ENCODE measurements around the gene POU2F3.

POU2F3 gene

GRCh38 chr11:120338107-120338933 is 98.4 kb downstream of the POU2F3 start:
- Histone ChIP-seq H3K79me2 (ENCODE audit: control insufficient read depth, insufficient read depth, low read length, poor library complexity) (peaks cover 14% of the 10 kb centered on the region), H4K8ac (ENCODE audit: low read depth, low read length) (no peak overlapping the region), H3K9me3 (ENCODE audit: insufficient read depth, low read depth, low read length) (no peaks in the 10 kb centered on the region), H3K4me1 (ENCODE audit: control insufficient read depth in 1 of 2, insufficient read depth in 2 of 2, low read length in 2 of 2) (peaks cover 0 to 2% of the 10 kb centered on the region in 2 experiments), H2AFZ (ENCODE audit: insufficient read depth, low read length, poor library complexity) (no peak overlapping the region), H3K14ac (ENCODE audit: low read length) (no peak overlapping the region), H2AK5ac (ENCODE audit: low read length) (no peak overlapping the region), H4K12ac (ENCODE audit: low read depth, low read length) (no peak overlapping the region), H3K9ac (ENCODE audit: low read length) (no peak overlapping the region), H3K79me1 (ENCODE audit: low read length) (peaks cover 15% of the 10 kb centered on the region), H2BK12ac (ENCODE audit: low read length) (no peak overlapping the region), H2BK5ac (ENCODE audit: low read depth, low read length, poor library complexity) (no peak overlapping the region), H3K23ac (ENCODE audit: low read length) (no peak overlapping the region), H3K27ac (ENCODE audit: low read depth, low read length) (no peak overlapping the region), H3K36me3 (ENCODE audit: control insufficient read depth in 1 of 2, insufficient read depth in 2 of 2, low read length in 2 of 2) (no peaks in the 10 kb centered on the region), H3K4ac (ENCODE audit: low read depth, low read length) (no peak overlapping the region), H3K18ac (ENCODE audit: low read length) (no peak overlapping the region), H2BK120ac (ENCODE audit: insufficient read depth, low read length, poor library complexity) (no peak overlapping the region), H3K27me3 (ENCODE audit: insufficient read depth, low read length) (no peaks in the 10 kb centered on the region), H3K4me3 (ENCODE audit: low read depth, low read length) (no peak overlapping the region), H4K91ac (ENCODE audit: low read depth, low read length) (no peak overlapping the region), H3K4me2 (ENCODE audit: low read length) (peak overlapping the region; percentile 97)
- no CpG with 5 or more reads among the region's 7 CpGs for WGBS (ENCODE audit: extremely low coverage, insufficient coverage, insufficient read length)
- DNase-seq: no peak

GRCh38 chr11:120339394-120339890 is 99.5 kb downstream of the POU2F3 start:
- H4K12ac ChIP-seq (ENCODE audit: low read depth, low read length): no peak overlapping the region

GRCh38 chr11:120340529-120340928 is 100.6 kb downstream of the POU2F3 start:
- no peaks in the 10 kb centered on the region for H3K9me3 ChIP-seq (ENCODE audit: insufficient read depth, low read depth, low read length)
- H4K91ac ChIP-seq (ENCODE audit: low read depth, low read length): no peak overlapping the region
- H3K9ac ChIP-seq (ENCODE audit: low read length): no peak overlapping the region
- no peak overlapping the region for H3K4me2 ChIP-seq (ENCODE audit: low read length)
- no peak for DNase-seq
- no peak overlapping the region for H2BK120ac ChIP-seq (ENCODE audit: insufficient read depth, low read length, poor library complexity)
- no peak overlapping the region for H3K27ac ChIP-seq (ENCODE audit: low read depth, low read length)
- no peak overlapping the region for H3K14ac ChIP-seq (ENCODE audit: low read length)
- H2BK5ac ChIP-seq (ENCODE audit: low read depth, low read length, poor library complexity): no peak overlapping the region
- no peak overlapping the region for H3K18ac ChIP-seq (ENCODE audit: low read length)
- H3K4me3 ChIP-seq (ENCODE audit: low read depth, low read length): no peak overlapping the region
- no peaks in the 10 kb centered on the region for H3K36me3 ChIP-seq (ENCODE audit: control insufficient read depth in 1 of 2, insufficient read depth in 2 of 2, low read length in 2 of 2)
- H3K27me3 ChIP-seq (ENCODE audit: insufficient read depth, low read length): no peaks in the 10 kb centered on the region
- H3K4ac ChIP-seq (ENCODE audit: low read depth, low read length): no peak overlapping the region
- peaks cover 14% of the 10 kb centered on the region for H3K79me2 ChIP-seq (ENCODE audit: control insufficient read depth, insufficient read depth, low read length, poor library complexity)
- H2AFZ ChIP-seq (ENCODE audit: insufficient read depth, low read length, poor library complexity): no peak overlapping the region
- H2BK12ac ChIP-seq (ENCODE audit: low read length): no peak overlapping the region
- no peak overlapping the region for H4K8ac ChIP-seq (ENCODE audit: low read depth, low read length)
- H3K23ac ChIP-seq (ENCODE audit: low read length): no peak overlapping the region
- H3K79me1 ChIP-seq (ENCODE audit: low read length): peaks cover 14% of the 10 kb centered on the region
- H3K4me1 ChIP-seq (ENCODE audit: control insufficient read depth in 1 of 2, insufficient read depth in 2 of 2, low read length in 2 of 2): peaks cover 2 to 5% of the 10 kb centered on the region in 2 experiments
- H4K12ac ChIP-seq (ENCODE audit: low read depth, low read length): no peak overlapping the region
- no peak overlapping the region for H2AK5ac ChIP-seq (ENCODE audit: low read length)
- no CpG with 5 or more reads among the region's 2 CpGs for WGBS (ENCODE audit: extremely low coverage, insufficient coverage, insufficient read length)

More at GRCh38 chr11:120339394-120339890, 99.5 kb downstream of the POU2F3 start:
- no peak overlapping the region for H3K4ac ChIP-seq (ENCODE audit: low read depth, low read length)
- WGBS (ENCODE audit: extremely low coverage, insufficient coverage, insufficient read length): no CpG with 5 or more reads among the region's 6 CpGs
- H3K9ac ChIP-seq (ENCODE audit: low read length): no peak overlapping the region
- H4K8ac ChIP-seq (ENCODE audit: low read depth, low read length): no peak overlapping the region
- H4K91ac ChIP-seq (ENCODE audit: low read depth, low read length): no peak overlapping the region
- H3K9me3 ChIP-seq (ENCODE audit: insufficient read depth, low read depth, low read length): no peaks in the 10 kb centered on the region
- no peaks in the 10 kb centered on the region for H3K27me3 ChIP-seq (ENCODE audit: insufficient read depth, low read length)
- H3K14ac ChIP-seq (ENCODE audit: low read length): no peak overlapping the region
- peaks cover 15% of the 10 kb centered on the region for H3K79me1 ChIP-seq (ENCODE audit: low read length)
- H2BK5ac ChIP-seq (ENCODE audit: low read depth, low read length, poor library complexity): no peak overlapping the region
- H3K27ac ChIP-seq (ENCODE audit: low read depth, low read length): no peak overlapping the region
- H3K79me2 ChIP-seq (ENCODE audit: control insufficient read depth, insufficient read depth, low read length, poor library complexity): peaks cover 14% of the 10 kb centered on the region
- no peak overlapping the region for H2BK12ac ChIP-seq (ENCODE audit: low read length)
- H2BK120ac ChIP-seq (ENCODE audit: insufficient read depth, low read length, poor library complexity): no peak overlapping the region
- no peak overlapping the region for H3K18ac ChIP-seq (ENCODE audit: low read length)
- H3K4me3 ChIP-seq (ENCODE audit: low read depth, low read length): no peak overlapping the region
- peaks cover 2 to 5% of the 10 kb centered on the region in 2 experiments for H3K4me1 ChIP-seq (ENCODE audit: control insufficient read depth in 1 of 2, insufficient read depth in 2 of 2, low read length in 2 of 2)
- no peak overlapping the region for H3K23ac ChIP-seq (ENCODE audit: low read length)
- DNase-seq: no peak
- no peaks in the 10 kb centered on the region for H3K36me3 ChIP-seq (ENCODE audit: control insufficient read depth in 1 of 2, insufficient read depth in 2 of 2, low read length in 2 of 2)
- peak overlapping the region; percentile 46 for H3K4me2 ChIP-seq (ENCODE audit: low read length)
- no peak overlapping the region for H2AK5ac ChIP-seq (ENCODE audit: low read length)
- H2AFZ ChIP-seq (ENCODE audit: insufficient read depth, low read length, poor library complexity): no peak overlapping the region

- H3K27me3 ChIP-seq (ENCODE audit: insufficient read depth, low read length): no peaks in the 10 kb centered on the region
- no peak overlapping the region for H2BK120ac ChIP-seq (ENCODE audit: insufficient read depth, low read length, poor library complexity)
- H3K9me3 ChIP-seq (ENCODE audit: insufficient read depth, low read depth, low read length): no peaks in the 10 kb centered on the region
- H2BK12ac ChIP-seq (ENCODE audit: low read length): no peak overlapping the region
- H3K4me3 ChIP-seq (ENCODE audit: low read depth, low read length): no peak overlapping the region
- H3K27ac ChIP-seq (ENCODE audit: low read depth, low read length): no peak overlapping the region
- H3K4me2 ChIP-seq (ENCODE audit: low read length): no peak overlapping the region
- no peak for DNase-seq
- no peak overlapping the region for H2AK5ac ChIP-seq (ENCODE audit: low read length)
- no peak overlapping the region for H3K14ac ChIP-seq (ENCODE audit: low read length)
- no peaks in the 10 kb centered on the region for H3K36me3 ChIP-seq (ENCODE audit: control insufficient read depth in 1 of 2, insufficient read depth in 2 of 2, low read length in 2 of 2)
- no peak overlapping the region for H3K9ac ChIP-seq (ENCODE audit: low read length)
- H2AFZ ChIP-seq (ENCODE audit: insufficient read depth, low read length, poor library complexity): no peak overlapping the region
- H2BK5ac ChIP-seq (ENCODE audit: low read depth, low read length, poor library complexity): no peak overlapping the region
- H4K91ac ChIP-seq (ENCODE audit: low read depth, low read length): no peak overlapping the region
- H4K8ac ChIP-seq (ENCODE audit: low read depth, low read length): no peak overlapping the region
- peaks cover 2 to 5% of the 10 kb centered on the region in 2 experiments for H3K4me1 ChIP-seq (ENCODE audit: control insufficient read depth in 1 of 2, insufficient read depth in 2 of 2, low read length in 2 of 2)
- no CpG with 5 or more reads among the region's 3 CpGs for WGBS (ENCODE audit: extremely low coverage, insufficient coverage, insufficient read length)
- no peak overlapping the region for H3K4ac ChIP-seq (ENCODE audit: low read depth, low read length)
- no peaks in the 10 kb centered on the region for H3K79me1 ChIP-seq (ENCODE audit: low read length)
- H3K23ac ChIP-seq (ENCODE audit: low read length): no peak overlapping the region
- no peak overlapping the region for H3K18ac ChIP-seq (ENCODE audit: low read length)
- peaks cover 2% of the 10 kb centered on the region for H3K79me2 ChIP-seq (ENCODE audit: control insufficient read depth, insufficient read depth, low read length, poor library complexity)
- H4K12ac ChIP-seq (ENCODE audit: low read depth, low read length): no peak overlapping the region
Measured at GRCh38 chr11:120342226-120342625, 102.3 kb downstream of the POU2F3 start.
